Measurements from ENCODE around the gene SLC7A10. TPM values are rescaled to one million over a fixed set of nuclear protein-coding genes. Genes with fewer than 3 reads are reported as not detected.

The SLC7A10 gene
- total and polyA plus RNA-seq, 12 donors: 0.31 to 0.70 (median 0.64) TPM; not detected in 7

- no peak for TF ChIP-seq CTCF (IDR thresholded peaks at IDR 0.05)
- Histone ChIP-seq H3K27me3 (peaks cover 0 to 33% (median 6%) of the 10 kb centered on the region in 7 donors), H3K27ac (peak overlapping the region in 1 of 10 donors; percentile 87), H3K36me3 (no peaks in the 10 kb centered on the region), H3K4me3 (peak overlapping the region in 1 of 10 donors; percentile 27), H3K4me1 (peaks cover 0 to 29% (median under 1%) of the 10 kb centered on the region in 9 donors), H3K9me3 (no peaks in the 10 kb centered on the region)
- ATAC-seq (peak in 5 of 8 donors; percentile 28 to 57 (median 41)), DNase-seq (no peak)
- WGBS, 2 donors: 70 to 73% methylated on average over 21 to 22 of the region's 22 CpGs
- intact Hi-C loops (cut with DNase I): no loop called here
Measured at GRCh38 chr19:33268162-33268991, 42.7 kb upstream of the SLC7A10 start.

- 68 to 70% methylated on average over 14 of the region's 14 CpGs for WGBS, 2 donors
- Histone ChIP-seq H3K27me3 (peaks cover 0 to 29% (median 6%) of the 10 kb centered on the region in 7 donors), H3K9me3 (no peaks in the 10 kb centered on the region), H3K4me3 (no peak overlapping the region), H3K27ac (peak overlapping the region in 1 of 10 donors; percentile 87), H3K36me3 (no peaks in the 10 kb centered on the region), H3K4me1 (peaks cover 0 to 25% (median 0%) of the 10 kb centered on the region in 9 donors)
- TF ChIP-seq CTCF (IDR thresholded peaks at IDR 0.05): no peak
- no peak for DNase-seq
- peak in 1 of 8 donors; percentile 37 for ATAC-seq
- intact Hi-C loops (cut with DNase I): no loop called here
Measured at GRCh38 chr19:33267706-33268105, 42.1 kb upstream of the SLC7A10 start.

- WGBS, 2 donors: 73 to 79% methylated on average over 20 of the region's 20 CpGs
Measured at GRCh38 chr19:33266974-33267484, 41.4 kb upstream of the SLC7A10 start.

More at GRCh38 chr19:33266974-33267484, 41.4 kb upstream of the SLC7A10 start:
- peak overlapping the region in 1 of 10 donors; percentile 87 for H3K27ac ChIP-seq
- H3K9me3 ChIP-seq: no peaks in the 10 kb centered on the region
- intact Hi-C loops (cut with DNase I): no loop called here
- no peak overlapping the region for H3K4me3 ChIP-seq
- no peak for DNase-seq
- no peak for TF ChIP-seq CTCF (IDR thresholded peaks at IDR 0.05)
- no peak for ATAC-seq
- peaks cover 0 to 29% (median 6%) of the 10 kb centered on the region in 7 donors for H3K27me3 ChIP-seq
- peaks cover 0 to 25% (median 0%) of the 10 kb centered on the region in 9 donors for H3K4me1 ChIP-seq
- no peaks in the 10 kb centered on the region for H3K36me3 ChIP-seq

Measured in heart right ventricle (tissue), 16 donors.